GM04504 (cell line): ENCODE measurements around the gene FMNL3.
"Not testable (repeated sequence)": the region's sequence is repeated elsewhere in the genome, so short reads cannot be mapped to it uniquely, and the experiment has no call there.

Source experiments
- DNase-seq: peaks from one replicate; pipeline ENCODE4 v3.0.0-alpha.2; 2012; ENCODE audit warnings: low read depth

Gene FMNL3

GRCh38 chr12:49716553-49716952, 9.3 kb upstream of the FMNL3 start:
- DNase-seq, result no peak

GRCh38 chr12:49713952-49714351, 6.7 kb upstream of the FMNL3 start:
- DNase-seq, result not testable (repeated sequence)

DNA sequence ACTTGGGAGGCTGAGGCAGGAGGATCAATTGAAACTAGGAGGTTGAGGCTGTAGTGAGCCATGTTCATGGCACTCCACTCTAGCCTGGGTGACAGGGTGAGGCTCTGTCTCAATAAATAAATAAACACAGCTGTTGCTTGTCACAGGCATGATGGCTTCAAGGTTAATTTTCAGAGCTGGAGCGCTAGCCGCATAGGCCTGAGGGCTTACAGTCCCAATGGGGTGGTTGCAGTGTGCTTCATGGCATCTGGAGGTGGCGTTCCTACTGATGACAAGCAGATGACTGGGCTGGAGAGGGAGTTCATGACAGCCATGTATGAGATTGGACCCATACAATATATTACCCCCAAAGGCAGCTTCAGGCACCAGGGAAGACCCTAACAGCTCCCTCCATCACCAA, 1.6 kb upstream of the FMNL3 start:
- DNase-seq, result no peak

- DNase-seq, result no peak
Measured at GRCh38 chr12:49707812-49708147, 575 bp upstream of the FMNL3 start.

DNA sequence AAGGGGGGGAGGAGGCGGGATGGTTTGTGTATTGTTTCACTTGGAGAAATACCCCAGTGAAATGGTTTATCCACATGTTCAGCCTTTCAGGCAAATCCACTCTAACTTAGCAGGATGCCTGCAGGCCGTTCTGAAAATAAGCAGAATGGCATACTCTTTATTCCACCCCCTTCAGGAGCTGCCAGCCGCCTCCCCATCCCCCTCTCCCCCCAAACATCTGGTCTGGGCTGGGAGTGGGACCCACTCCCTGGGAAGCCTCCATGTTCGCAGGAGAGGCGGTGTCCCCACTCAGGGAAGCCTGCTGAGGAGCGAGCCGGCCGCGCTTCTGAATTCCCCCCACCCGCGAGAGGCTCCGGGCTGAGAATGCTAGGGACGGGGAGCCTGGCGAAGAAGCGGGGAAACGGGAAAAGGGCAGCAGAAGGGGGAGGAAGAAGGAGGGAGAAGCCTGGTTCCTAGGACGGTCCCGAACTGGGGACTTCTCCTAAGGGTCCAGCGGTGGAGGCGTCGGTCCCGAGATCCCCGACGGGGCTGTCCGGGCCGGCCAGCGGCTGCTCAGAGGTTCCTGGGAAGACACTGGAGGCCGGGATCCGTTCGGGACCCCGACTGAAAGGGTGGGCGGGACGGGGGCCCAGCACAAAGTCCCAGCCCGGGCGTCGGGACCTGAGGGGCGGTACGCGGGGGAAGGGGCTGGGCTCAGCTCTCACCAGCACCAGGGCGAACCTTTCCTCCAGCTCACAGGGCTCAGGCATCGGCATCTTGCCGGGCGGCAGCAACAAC, 666 bp downstream of the FMNL3 start:
- no peak for DNase-seq

GRCh38 chr12:49705479-49706134, 1.6 kb downstream of the FMNL3 start:
- no peak for DNase-seq

DNA sequence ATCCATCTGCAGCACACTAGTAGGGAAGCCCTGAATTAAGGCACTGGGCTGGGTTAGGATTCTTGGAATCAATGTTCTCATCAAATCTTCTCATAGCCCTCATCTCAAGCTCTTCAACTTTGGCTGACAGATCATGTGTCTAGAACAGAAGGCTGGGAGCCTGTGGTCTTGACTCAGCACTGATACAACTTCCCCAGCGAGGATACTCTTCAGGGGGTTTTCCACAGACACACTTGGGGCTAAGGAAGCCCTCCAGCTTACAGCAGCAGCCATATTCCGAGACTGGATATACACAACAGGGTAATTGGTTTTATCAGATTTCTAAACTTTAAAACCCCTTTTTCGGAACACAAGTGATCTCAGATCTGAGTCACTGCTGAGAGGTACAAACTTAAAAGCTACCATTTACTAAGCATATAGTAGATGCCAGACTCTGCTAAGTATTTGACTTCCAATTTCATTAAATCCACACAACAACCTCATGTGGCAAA, 3.5 kb downstream of the FMNL3 start:
- DNase-seq, result no peak

DNA sequence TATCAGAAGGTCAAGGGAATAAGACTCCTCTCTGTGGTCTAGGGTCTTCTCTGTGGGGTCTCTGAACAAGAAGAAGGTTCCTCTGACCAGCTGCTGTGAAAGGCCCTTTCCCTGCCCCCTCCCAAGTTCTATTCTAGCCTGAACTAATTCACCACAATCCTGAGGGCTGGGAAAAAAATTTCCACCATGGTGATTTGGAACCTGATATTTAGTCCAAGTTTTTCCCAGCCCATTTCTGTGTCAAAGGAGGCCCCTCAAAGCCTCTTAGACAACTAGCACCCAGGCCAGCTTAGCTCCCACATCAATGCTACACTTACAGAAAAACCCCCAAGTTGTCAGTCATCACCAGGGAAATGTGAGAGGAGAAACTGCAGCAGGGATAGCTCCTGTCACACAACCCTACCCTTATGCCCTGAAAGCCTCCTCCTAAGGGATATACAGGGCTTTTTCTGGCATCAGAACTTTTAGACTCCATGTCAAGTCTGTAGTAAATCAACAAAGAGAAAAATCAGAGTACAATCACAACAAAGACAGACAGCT, 4.5 kb downstream of the FMNL3 start:
- no peak for DNase-seq

DNA sequence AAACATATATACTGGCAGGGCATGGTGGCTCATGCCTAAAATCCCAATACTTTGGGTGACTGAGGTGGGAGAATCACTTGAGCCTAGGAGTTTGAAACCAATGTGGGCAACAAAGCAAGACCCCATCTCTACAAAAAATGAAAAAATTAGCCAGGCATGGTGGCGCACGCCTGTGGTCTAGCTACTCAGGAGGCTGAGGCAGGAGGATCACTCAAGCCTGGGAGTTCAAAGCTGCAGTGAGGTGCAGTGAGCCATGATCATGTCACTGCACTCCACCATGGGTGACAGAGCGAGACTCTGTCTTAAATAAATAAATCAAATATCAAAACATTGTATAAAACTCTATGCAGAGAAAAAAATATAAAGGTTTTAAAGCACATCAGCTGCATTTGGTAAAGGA, 5.2 kb downstream of the FMNL3 start:
- no peak for DNase-seq

GRCh38 chr12:49698619-49699545, 8.3 kb downstream of the FMNL3 start:
- no peak for DNase-seq

DNA sequence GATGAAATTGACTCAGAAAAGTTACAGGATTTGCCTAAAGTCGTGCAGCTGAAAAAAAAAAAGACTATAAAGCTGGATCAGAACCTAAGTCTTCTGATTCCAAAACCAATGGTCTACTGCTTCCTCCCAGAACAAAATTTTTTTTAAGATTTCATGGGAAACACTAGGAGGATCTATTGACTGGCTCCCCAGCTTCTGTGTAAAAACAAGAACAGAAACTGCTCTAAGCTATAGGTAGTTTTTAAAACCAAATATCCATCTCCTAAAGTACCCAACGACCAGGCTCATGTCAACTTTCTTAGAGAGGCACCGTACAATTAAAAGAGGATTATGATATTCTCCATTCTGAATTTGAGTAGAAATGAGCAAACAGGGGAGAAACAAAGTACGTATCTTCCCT, 9.4 kb downstream of the FMNL3 start:
- no peak for DNase-seq

DNA sequence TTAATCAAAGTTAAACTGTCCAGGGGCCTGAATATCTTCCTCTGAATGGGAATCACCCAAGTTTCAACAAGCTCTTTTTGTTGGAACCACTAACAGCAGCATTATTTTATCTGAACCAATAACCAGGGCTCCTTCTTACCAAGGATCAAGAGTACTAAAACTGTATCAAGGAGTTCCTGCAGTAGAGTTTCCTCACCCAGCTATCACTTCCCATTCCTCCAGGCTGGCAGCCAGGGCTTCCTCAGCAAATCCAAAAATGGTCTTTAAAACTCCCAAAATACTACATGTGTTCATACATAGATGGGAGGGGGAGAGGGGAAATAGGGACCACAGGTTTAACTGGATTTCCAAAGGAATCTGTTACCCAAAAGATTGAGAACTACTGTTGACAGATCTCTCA, 10.5 kb downstream of the FMNL3 start:
- no peak for DNase-seq

DNA sequence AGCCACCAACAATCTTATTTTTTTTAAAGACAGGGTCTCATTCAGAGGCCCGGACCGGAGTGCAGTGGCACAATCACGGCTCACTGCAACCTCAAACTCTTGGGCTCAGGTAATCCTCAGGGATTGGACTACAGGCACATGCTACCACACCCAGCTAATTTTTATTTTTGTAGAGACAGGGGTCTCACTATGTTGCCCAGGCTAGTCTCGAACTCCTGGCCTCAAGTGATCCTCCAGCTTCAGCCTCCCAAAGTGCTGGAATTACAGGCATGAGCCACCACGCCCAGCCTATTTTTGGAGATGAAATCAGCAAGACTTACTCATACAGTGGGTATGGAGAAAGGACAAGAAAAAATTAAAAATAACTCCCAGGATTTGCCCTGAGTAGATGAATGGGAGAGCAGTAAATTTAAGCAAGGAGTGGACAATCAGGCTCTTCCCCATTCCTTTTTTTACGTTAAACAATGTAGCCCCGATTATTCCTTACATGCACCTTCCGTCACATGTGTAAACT, 13.2 kb downstream of the FMNL3 start:
- no peak for DNase-seq

DNA sequence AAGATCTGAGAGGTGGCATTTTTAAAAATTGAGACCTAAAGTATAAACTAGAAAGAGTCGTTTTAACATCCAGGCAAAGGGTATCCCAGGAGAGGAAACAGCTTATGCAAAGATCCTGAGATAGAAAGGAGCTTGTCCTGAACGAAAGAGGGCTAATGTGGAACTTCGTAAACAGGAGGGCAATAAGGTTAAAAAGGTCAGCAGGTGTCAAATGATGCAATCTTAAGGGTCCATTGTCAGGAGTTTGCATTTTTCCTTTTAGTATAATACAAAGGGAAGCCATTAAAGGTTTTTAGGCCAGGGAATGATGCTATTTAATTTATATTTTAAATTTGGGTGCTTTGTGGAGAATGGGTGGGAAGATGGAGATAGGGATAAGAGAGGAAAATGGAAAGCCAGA, 14.4 kb downstream of the FMNL3 start:
- no peak for DNase-seq

- no peak for DNase-seq
Measured at GRCh38 chr12:49689785-49690184, 17.4 kb downstream of the FMNL3 start.

DNA sequence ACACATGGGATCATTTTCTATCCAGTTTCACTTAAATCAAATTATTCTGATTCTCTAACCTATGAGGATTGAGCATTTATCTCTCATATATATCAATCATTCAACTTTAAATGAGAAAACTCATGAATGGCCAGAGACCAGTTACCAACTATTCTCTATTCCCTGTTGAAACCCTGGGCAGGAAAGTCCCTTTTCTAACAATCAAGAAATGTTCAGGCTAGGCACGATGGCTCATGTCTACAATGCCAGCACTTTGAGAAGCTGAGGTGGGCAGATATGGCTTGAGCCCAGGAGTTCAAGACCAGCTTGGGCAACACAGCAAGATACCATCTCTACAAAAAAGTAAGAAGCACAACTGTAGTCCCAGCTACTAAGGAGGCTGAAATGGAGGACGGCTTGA, 18.0 kb downstream of the FMNL3 start:
- no peak for DNase-seq

DNA sequence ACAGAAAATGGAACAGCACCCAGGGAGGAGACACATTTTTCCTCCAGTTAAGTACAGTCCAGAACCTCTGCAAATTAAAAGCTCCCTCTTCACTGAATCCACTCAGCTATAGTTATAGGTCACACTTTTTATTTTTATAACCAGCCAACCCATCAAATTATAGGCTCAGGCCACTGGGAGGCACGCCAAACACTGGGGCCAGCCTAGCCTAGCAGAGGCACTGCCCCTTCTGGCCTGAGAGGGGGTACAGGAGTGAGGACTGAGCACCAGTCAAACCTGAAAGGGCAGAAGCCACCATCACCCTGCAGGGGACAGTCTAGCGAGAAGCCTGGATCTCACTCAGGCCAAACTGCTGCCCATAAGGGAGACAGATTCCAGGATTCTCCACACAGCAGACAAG, 19.3 kb downstream of the FMNL3 start:
- DNase-seq, result no peak

- DNase-seq, result no peak
Measured at GRCh38 chr12:49684310-49684854, 22.8 kb downstream of the FMNL3 start.

DNA sequence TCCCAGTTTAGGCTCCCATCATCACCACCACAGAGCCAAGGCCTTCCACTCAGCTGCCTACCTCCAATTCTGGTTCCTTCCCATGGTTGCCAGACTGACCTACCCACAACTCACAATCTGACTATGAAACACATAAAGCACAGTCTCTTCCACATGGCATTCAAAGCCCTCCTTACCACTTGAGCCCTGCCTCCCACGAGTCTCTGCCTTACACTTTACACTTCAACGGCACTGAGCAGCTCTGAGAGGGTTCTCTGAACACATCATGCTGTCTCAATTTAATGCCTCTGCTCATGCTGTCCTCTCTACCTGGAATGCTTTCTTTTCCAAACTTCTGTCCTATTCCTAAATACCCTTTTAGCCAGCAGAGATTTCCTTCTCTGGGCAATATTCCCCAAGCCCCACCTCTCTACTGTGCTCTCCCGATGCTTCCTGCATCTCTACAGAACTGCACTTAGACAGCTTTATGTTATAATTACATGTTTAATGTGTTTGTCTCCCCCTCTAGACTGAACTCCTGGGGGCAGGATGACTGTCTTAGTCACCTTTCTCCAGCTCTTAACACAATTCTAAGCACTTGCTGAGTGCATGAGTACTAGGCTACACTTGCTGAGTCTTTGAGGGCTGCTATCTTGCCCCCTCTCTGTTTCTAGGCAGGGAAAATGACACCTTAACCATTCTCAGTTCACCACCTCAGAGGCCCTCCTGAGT, 23.5 kb downstream of the FMNL3 start:
- no peak for DNase-seq

DNA sequence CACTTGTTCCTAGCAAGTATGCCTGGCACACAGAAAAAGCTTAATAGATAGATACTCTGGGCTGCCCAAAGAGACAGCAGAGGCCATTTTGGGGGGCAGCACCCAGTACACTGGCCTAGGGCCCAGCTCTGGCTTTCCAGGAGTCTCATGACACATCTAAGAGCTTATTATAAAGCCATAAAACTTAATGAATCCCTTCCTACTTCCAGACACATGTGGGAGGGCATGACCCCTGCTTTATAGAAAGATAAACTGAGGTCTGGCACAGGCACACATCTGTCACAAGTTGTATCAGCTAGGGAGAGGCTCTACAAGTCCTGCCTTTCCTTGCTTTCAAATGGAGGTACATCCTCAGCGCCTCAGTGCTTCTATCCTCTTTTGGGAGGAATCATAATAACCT, 27.1 kb downstream of the FMNL3 start:
- no peak for DNase-seq

GRCh38 chr12:49678711-49679110, 28.5 kb downstream of the FMNL3 start:
- DNase-seq, result no peak
